ENCODE measurements around the gene TBC1D32.
"Not testable (repeated sequence)": the region's sequence is repeated elsewhere in the genome, so short reads cannot be mapped to it uniquely, and the experiment has no call there.

Gene TBC1D32

DNA sequence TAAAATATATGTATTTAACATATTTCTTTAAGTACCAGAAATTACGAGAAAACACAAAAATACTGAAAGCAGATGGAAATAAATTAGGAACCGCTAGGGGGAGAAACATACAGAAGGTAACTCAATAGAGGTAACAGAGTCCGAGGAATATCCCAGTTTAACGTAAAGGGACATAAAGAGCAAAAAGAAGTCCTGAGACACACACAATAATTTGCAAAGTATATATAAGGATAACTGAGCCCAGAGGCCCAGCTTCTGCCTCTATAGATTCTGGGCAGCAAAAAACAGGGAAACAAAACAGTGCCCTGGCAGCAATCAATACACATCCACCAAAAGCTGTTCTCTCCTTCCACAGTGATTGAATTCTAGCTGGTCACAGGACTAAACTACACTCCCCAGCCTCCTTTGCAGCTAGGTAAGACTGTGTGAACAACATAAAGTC, 15.1 kb downstream of the TBC1D32 start:
- no peak for DNase-seq

DNA sequence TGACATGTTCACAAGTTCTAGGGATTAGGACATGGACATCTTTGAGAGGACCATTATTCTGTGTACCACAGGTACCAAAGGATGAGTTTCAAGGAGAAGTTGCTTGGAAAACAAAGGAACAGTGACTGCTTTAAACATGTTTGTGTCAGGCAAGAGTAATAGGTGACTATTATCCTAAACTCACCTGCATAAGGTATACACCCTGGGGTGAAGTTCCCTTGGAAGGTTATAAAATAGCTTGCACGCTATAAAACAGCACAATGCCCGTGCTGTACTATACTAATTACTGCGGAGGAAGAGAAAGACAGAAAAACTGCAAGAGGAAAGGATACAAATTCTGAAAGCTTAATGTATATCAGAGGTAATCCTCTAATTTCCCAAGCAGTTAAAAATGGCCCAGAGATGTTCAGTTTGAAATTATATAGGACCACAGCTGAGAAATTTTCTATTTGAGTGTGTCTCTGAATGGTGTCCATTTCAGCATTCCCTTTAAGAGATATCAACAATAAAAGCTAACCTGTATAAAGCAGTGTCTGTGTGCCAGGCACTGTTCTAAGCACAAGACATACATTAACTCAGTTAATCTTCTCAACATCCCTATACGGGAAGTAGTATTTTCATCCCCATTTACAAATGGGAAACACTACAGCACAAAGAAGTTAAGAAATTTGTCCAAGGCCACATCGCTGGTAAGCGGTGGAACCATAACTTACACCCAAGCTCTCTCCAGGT, 19.7 kb downstream of the TBC1D32 start:
- DNase-seq, result no peak

DNA sequence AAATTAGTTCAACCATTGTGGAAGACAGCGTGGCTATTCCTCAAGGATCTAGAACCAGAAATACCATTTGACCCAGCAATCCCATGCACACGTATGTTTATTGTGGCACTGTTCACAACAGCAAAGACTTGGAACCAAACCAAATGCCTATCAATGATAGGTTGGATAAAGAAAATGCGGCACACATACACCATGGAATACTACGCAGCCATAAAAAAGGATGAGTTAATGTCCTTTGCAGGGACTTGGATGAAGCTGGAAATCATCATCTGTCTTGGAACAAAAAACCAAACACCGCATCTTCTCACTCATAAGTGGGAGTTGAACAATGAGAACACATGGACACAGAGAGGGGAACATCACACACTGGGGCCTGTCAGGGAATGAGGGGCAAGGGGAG, 22.5 kb downstream of the TBC1D32 start:
- not testable (repeated sequence) for DNase-seq

DNA sequence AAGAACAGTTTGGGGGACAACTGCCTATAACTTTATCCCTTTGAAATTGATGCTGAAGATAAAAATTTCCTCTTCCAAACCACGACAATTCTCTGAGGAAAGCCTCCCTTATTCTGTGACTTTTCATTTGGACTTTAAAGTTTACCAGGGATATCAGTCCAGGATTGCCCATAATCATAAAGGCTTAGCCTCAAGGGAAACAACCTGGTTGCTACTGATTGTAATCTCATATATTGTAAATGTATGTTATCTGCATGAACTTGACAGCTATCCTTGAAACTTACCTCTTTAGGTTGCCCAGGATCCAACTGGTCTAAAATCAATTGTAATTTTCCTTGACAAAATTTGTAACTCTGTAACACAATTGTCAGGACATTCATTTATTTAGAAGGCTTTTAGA, 23.8 kb downstream of the TBC1D32 start:
- no peak for DNase-seq

DNA sequence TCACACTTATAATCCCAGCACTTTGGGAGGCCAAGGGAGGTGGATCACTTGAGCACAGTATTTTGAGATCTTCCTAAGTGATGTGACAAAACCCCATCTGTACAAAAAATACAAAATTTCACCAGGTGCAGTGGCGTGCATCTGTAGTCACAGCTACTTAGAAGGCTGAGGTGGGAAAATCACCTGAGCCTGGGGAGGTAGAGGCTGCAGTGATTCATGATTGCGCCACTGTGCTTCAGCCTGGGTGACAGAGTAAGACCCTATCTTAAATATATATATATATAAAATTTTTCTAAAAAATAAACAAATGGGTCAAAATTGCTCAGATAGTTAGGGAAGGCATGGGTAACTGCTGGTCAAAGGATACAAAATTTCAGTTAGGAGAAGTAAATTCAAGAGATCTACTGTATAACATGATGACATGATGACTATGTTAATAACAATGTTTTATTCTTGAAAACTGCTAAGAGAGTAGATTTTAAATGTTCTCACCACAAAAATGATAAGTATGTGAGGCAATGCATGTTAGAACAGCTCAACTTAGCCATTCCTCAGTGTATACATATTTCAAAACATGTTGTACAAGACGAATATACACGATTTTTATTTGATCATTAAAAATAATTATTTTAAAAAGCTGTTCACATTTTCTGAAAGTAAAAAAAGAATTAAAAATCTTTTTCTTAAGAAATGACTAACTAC, 24.4 kb downstream of the TBC1D32 start:
- DNase-seq, result no peak

DNA sequence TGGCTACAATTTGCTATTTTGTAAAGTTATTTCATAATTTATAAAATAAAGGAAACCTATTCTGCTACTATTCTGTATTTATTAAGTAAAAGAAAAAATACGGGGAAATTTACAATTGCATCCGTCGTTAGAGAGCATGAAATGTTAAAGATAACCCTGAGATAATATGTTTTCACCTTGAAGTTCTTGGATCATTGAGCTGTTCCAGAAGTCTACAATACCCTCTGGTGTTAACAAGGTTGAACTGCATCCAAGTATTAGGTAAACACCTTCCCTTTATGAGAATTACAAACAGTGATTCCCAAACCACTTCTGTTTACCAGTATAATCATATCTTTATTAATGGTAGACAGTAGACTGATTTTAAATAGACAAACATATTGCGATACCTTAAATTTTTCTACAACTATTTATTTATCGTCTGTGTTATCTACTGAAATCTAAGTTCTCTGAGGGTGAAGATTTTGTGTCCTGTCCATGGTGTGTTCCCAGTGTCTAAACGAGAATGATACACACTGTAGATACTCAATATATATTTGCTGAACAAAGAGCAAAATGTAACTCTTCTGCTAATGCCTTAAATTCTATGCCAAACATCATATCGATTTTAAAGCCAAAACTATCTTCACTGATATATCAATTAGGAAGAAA, 28.2 kb downstream of the TBC1D32 start:
- peak; percentile 45 for DNase-seq

DNA sequence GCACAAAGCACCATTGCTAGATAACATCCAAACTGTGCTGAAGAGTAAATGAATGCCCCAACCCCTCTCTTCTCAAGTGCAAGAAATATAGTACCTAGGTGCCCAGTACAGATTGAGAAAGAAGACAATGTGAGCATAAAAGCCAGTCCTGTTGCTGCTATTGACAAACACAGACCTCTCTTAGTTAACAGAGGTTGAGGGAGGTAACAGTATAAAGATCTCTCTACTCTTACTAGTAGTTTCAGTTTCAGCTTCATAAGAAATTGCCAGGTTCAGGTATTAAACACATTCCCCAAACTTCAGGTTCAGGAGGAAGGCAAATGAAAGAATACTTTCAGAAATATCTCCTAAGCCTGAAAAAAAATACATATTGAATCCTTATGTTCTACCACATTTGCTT, 31.4 kb downstream of the TBC1D32 start:
- DNase-seq, result no peak

DNA sequence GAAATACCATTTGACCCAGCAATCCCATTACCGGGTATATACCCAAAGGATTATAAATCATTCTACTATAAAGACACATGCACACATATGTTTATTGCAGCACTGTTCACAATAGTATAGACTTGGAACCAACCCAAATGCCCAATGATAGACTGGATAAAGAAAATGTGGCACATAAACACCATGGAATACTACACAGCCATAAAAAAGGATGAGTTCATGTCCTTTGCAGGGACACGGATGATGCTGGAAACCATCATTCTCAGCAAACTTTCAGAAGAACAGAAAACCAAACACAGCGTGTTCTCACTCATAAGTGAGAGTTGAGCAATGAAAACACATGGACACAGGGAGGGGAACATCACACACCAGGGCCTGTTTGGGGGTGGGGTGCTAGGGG, 33.1 kb downstream of the TBC1D32 start:
- not testable (repeated sequence) for DNase-seq

DNA sequence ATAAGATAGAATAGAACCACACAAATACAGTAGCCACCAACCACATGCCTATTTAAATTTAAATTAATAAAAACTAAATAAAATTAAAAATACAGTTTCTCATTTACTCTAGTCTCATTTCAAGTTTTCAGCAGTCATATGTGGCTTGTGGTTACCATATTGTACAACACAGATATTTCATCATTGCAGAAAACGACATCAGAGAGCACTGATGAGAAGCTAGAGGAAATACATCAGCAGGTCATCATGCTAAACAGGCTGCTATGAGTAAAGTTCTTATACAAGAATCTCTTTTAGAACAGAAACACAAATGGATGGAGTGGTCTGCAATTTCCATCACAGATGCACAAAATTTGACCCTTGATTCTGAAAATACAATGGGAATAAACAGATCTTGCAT, 36.6 kb downstream of the TBC1D32 start:
- DNase-seq, result no peak

DNA sequence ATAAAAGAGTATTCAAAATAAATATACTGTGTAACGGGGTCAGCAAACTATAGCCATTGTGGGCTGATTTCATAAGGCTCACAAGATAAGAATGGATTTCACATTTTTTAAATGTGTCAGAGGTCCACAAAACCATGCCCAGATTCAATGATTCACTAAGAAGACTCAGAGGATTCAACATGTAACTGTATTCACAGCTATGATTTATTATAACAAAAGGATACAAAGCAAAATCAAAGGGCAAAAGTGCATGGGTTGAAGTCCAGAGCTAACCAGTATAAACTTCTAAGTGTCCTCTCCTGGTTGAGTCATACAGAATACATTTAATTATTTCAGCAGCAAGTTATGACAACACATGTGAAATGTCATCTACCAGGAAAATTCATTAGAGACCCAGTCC, 49.2 kb downstream of the TBC1D32 start:
- DNase-seq, result no peak

DNA sequence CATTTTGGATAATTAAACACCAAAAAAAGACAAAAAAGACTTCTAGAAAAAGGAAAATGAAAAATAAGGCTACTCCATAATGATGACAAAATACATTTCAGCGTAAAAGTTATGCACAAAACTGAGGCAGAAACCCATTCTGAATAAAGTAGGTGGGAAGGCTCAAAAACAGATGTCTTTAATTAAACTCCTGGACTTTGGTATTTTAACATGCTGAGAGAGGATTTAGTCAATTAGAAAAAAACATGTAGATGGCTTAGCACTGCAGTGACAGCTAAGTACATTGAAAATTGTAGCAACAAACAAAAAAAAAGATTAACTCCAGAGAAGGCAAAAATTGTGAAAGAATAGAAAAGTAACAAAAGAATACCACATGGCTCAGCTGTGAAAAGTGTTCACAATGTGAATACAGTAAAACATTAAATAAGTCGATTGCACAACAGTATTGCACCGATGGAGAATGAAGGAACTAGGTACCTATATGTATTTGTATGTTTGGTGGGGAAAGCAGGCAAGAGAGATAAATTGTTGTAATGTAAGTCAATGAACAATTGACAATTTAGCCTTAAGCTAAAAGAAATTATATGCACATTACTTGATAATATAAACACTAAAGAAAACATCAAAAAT, 59.5 kb downstream of the TBC1D32 start:
- DNase-seq, result no peak

DNA sequence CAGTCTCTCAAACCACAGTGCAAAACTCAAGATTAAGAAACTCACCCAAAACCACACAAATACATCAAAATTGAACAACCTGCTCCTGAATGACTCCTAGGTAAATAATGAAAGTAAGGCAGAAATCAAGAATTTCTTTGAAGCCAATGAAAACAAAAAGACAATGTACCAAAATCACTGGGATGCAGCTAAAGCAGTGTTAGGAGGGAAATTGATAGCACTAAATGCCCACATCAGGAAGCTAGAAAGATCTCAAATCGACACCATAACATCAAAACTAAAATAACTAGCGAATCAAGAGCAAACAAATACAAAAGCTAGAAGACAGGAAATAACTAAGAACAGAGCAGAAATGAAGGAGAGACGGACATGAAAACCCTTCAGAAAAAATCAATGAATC, 70.5 kb downstream of the TBC1D32 start:
- DNase-seq, result no peak

DNA sequence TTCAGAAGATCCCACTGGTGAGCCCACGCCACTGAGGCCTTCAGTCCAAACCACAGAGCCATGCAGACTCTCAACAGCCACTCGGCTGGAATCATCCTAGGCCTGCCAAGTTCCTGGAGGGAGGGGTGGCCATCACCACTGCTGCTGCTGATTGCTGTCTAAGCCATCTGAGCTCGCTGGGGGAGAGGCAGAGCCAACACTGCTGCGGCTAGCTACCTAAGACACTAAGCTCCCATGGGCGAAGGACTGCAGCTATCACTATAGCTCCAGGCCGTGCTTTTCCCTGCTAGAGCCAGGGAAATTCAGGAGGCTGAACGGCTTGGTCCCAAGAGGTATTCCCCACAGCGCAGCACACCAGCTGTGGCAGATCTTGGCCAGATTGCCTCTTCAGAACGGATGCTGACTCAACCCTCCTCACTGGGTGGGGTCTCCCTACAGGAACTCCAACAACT, 73.6 kb downstream of the TBC1D32 start:
- no peak for DNase-seq

DNA sequence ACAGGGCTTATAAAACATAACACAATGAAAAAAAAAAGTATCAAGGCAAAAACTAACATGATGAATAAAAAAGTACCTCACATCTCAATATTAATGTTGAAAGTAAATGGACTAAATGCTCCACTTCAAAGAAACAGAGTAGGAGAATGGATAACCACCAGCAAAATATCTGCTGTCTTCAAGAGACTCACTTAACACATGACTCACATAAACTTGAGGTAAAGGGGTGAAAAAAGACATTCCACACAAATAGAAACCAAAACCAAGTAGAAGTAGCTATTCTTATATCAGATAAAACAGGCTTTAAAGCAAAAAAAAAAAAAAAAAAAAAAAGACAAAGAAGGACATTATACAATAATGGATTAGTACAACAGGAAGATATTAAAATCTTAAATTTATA, 86.9 kb downstream of the TBC1D32 start:
- no peak for DNase-seq

DNA sequence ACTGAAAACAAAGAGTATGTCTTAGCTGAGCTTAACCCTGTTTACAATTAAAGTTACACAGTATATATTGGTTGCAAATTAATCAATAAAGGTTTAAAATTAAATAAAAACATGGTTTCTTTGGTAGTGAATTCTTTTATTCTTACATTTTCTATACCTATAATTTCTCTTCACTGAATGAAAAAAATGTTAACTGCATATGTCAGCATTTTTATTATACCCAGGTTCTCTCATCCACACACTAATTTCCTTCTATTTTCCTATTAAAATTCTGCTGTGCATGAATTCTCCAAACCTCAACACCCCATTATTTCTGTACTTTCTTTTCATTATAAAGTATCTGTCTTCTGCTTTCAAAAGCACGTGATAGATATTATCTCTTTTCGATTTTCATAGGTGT, 91.9 kb downstream of the TBC1D32 start:
- DNase-seq, result no peak

DNA sequence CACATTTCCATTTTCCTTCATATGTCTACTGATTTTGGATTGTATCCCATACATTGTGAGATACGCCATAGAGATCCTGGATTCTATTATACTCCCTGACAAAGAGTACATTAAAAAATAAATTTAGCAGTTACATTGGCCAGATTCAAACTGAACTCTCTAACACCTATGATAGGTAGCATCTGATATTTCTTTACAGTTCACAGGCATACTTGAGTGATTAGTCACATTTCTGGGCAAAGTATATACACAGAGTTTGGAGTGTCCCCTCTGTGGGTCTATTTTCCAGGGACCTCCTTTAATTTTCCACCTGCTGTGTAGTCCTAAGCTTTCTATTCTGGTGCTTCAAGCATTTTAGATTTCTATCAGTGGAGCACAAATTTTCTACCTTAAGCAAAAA, 96.4 kb downstream of the TBC1D32 start:
- no peak for DNase-seq

DNA sequence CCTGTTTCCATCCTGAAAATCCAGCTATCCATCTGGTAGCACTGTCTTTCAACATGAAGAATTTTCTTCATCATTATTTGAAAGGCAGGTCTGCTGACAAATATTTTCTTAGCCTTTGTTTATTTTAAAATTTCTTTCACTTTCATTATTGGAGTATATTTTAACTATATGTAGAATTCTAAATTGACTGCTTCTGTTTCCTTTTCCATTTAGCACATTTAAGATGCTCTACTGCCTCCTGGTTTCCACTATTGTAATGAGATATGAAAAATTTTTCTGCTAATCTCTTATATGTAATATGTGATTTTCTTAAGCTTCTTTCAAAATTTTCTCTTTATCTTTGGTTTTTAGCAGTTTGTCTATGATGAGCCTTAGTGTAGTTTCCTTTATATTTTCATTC, 97.3 kb downstream of the TBC1D32 start:
- no peak for DNase-seq

DNA sequence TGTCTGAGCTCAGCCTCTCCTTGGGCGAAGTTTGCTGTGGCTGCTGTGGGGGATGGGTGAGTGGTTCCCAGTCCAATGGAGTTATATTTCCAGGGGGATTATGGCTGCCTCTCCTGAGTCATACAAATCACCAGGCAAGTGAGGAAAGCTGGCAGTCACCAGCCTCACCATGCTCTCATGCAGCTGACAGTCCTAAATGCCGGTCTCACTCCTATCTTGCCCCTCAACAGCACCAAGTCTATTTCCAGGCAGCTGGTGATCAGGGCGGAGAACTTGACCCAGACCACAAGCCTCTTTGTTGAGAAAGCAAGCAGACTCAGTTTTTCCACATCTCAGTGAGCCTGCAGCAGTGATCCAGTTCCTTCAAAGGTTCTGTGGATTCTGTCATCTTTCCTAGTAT, 98.9 kb downstream of the TBC1D32 start:
- no peak for DNase-seq

DNA sequence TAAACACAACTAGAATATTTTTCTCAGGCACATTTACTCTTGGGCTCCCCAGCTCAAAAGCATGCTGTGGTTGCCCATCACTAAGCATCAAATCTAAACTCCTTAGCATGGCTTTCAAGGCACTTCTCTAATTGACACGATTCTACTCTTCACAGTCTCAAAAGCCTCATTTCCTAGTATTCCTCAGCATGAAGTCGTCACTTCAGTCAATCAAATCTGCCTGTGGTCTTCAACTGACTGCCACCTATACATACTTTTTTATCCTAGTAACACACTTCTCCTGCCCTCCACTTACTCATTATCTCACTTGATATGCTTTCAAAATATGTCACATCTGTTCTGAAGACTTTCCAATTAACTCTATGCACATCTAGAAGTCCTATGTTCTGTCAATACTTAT, 110.3 kb downstream of the TBC1D32 start:
- no peak for DNase-seq

DNA sequence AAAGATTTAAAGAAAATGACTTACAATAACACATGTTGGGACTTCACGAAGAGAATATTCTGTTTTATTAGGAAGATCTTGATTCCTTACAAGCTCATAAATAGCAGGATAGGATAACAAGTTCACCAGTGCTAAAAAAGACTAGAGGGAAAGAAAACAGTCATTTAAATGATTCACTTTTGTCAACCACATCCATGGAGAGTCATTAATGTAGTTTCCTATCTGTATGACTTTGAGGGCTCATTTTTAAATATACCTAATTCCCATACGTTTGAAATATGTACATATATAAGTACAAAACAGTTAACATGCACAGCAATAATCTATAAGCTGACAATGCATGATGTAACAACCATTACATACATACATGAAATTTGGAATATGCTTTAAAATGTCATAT, 111.1 kb downstream of the TBC1D32 start:
- no peak for DNase-seq

DNA sequence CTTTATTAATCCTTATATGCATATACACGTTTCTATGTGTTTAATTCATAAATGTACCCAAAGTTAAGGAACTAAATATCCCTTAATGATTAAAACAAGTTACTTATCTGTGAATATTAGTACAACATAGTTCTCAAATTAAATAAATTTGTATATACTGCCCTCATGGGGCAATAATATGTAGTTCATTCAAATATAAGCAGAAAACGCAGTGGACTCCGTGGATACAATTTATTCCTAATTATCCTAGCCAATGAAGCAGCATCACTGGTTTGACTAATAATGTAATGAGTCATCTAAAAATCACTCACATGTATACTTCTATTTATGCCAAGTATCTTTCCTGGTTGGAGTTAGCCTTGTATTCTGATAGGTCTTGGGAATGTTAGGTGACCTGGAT, 111.6 kb downstream of the TBC1D32 start:
- DNase-seq, result no peak

DNA sequence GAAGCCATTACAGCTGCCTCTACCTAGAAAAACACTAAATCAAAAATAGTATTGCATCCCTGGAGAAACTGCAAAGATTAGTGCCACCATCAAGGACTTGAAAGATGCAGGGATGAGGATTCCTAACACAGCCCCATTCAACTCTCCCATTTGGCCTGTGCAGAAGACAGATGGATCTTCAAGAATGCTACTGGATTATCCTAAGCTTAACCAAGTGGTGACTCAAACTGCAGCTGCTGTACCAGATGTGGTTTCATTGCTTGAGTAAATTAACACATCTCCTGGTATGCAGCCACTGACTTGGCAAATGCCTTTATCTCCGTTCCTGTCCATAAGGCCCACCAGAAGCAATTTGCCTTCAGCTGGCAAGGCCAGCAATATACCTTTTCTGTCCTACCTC, 117.4 kb downstream of the TBC1D32 start:
- no peak for DNase-seq

DNA sequence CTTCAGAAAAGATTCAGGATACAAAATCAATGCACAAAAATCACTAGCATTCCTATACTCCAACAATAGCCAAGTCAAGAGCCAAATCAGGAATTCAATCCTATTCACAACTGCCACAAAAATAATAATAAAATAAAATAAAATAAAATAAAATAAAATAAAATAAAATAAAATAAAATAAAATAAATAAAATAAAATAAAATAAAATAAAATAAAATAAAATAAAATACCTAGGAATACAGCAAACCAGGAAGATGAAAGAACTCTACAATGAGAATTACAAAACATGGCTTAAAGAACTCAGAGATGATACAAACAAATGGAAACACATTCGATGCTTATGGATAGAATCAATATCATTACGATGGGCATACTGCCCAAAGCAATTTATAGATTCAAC, 120.9 kb downstream of the TBC1D32 start:
- DNase-seq, result not testable (repeated sequence)

DNA sequence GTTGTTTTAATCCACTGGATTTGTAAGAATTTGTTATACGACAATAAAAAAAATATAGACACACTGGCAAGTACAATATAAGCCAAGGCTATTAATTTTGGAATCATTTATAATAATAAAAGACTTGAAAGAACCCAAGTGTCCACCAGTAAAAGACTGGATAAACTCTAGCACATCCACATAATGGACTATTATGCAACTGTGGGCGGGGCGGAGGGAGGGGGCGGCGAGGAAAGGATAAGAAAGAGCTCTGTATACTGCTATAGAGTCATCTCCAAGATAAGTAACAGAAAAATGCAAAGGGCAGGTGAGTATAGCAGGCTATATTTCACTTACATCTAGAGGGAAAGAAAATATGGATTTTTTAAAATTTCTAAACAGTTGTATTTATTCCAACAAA, 123.3 kb downstream of the TBC1D32 start:
- no peak for DNase-seq
